Esophagus squamous epithelium (tissue), 4 donors: Measurements from ENCODE around the gene CACNB1.

Source experiments
- CTCF ChIP-seq, 6 experiments: fragments of 450-650 bp in 4 of 6; fragments of 200-600 bp in 2 of 6; sonication (generic) in 2 of 6; IDR thresholded peaks; one replicate each; pipeline ENCODE4 v1.5.1; 2016 to 2019; ENCODE audit warnings: antibody characterized with exemption in 6 of 6, mild to moderate bottlenecking in 4 of 6, moderate library complexity in 4 of 6
- POLR2A ChIP-seq, 4 donors: fragments of 450-650 bp; IDR thresholded peaks; one replicate each; pipeline ENCODE4 v1.6.1; 2017; ENCODE audit warnings: antibody characterized with exemption in 4 of 4, mild to moderate bottlenecking in 4 of 4, moderate library complexity in 3 of 4

GRCh38 chr17:39229274-39229913, 31.9 kb upstream of the CACNB1 start:
- TF ChIP-seq POLR2A (IDR thresholded peaks at IDR 0.05) (no peak), CTCF (IDR thresholded peaks at IDR 0.05) (no peak)
